Astrocyte of the cerebellum (primary cell): ENCODE measurements around the gene ZCCHC3.
"Not testable (repeated sequence)": the region's sequence is repeated elsewhere in the genome, so short reads cannot be mapped to it uniquely, and the experiment has no call there.

ENCODE experiments used
- DNase-seq: peaks from one replicate; pipeline ENCODE4 v3.0.0-alpha.2; 2011; ENCODE audit warnings: low read depth
- H3K4me3 ChIP-seq: 2 replicates; pipeline ENCODE4 v1.5.1; 2011; ENCODE audit warnings: mild to moderate bottlenecking, low read depth, low read length, moderate library complexity
- in situ Hi-C: cut with HindIII; loops from 2 replicates; pipeline ENCODE4 v1.10.0; 2017; ENCODE audit warnings: low sequenced_read_pairs
- TF ChIP-seq, protein P1 (sequence below): IDR thresholded peaks from 2 replicates; pipeline ENCODE4 v1.5.1; 2012; ENCODE audit warnings: low read length, low read depth, moderate library complexity, mild to moderate bottlenecking; ENCODE audit errors: missing control alignments

ZCCHC3 gene, protein sequence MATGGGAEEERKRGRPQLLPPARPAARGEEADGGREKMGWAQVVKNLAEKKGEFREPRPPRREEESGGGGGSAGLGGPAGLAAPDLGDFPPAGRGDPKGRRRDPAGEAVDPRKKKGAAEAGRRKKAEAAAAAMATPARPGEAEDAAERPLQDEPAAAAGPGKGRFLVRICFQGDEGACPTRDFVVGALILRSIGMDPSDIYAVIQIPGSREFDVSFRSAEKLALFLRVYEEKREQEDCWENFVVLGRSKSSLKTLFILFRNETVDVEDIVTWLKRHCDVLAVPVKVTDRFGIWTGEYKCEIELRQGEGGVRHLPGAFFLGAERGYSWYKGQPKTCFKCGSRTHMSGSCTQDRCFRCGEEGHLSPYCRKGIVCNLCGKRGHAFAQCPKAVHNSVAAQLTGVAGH

DNA sequence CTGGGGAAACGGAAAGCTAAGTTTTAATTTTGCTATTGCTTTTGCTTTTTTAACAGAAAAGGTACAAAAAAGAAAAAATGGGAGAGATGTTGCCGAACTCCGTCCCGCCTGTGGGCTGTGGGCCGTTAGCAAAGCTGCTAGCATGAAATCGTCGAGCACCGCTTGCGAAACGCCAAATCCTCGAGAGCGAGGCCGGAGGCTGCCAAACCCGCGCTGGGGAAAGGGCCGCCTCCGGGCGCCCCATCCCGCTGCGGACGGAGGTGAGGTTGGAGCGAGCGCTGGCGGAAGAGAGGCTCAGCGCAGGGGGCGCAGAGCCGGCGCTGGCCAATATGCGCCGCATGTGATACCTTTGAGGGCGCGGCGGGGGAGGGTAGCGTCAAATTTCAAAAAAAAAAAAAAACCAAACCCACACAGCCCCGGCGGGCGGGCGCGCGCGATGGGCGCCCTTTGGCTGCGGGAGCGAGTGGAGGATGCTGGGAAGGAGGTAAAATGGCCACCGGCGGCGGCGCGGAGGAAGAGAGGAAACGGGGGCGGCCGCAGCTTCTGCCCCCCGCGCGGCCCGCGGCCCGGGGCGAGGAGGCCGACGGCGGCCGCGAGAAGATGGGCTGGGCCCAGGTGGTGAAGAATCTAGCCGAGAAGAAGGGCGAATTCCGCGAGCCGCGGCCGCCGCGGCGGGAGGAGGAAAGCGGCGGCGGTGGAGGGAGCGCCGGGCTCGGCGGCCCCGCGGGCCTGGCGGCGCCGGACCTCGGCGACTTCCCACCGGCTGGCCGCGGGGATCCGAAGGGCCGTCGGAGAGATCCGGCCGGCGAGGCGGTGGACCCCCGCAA, at the start of gene ZCCHC3:
Gene ZCCHC3, plus strand, starts transcription at position 473 of the 827 bp plus-strand sequence. Its CDS starts 17 bp downstream, at position 490.
- DNase-seq: peak; percentile 89
- TF ChIP-seq, protein P1, sequence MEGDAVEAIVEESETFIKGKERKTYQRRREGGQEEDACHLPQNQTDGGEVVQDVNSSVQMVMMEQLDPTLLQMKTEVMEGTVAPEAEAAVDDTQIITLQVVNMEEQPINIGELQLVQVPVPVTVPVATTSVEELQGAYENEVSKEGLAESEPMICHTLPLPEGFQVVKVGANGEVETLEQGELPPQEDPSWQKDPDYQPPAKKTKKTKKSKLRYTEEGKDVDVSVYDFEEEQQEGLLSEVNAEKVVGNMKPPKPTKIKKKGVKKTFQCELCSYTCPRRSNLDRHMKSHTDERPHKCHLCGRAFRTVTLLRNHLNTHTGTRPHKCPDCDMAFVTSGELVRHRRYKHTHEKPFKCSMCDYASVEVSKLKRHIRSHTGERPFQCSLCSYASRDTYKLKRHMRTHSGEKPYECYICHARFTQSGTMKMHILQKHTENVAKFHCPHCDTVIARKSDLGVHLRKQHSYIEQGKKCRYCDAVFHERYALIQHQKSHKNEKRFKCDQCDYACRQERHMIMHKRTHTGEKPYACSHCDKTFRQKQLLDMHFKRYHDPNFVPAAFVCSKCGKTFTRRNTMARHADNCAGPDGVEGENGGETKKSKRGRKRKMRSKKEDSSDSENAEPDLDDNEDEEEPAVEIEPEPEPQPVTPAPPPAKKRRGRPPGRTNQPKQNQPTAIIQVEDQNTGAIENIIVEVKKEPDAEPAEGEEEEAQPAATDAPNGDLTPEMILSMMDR: peak; percentile 11
- in situ Hi-C loops: no loop called here
- peak within 1 kb of the TSS; percentile 96 for H3K4me3 ChIP-seq

DNA sequence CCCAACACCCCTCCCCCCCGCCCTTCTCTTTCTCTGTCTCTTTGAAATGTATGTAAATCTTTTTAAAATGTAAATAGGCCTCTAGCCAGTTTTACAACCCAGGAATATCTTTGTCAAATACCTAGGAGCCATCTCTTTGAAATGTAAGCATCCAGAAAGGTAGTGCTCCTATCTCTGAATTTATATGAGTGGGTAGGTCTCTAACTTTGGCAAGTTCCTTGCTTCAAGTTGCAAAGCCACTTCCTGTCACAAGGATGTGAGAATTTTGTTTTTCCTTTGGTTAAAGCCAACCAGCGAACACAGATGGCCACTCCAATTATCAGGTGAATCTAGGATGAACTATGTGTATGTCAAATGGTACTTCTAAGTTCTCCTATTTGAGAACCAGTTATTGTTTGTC, 46.0 kb upstream of the ZCCHC3 start:
- no peak for DNase-seq
- TF ChIP-seq, protein P1: no peak
- no peak overlapping the region for H3K4me3 ChIP-seq
- in situ Hi-C loops: no loop called here

DNA sequence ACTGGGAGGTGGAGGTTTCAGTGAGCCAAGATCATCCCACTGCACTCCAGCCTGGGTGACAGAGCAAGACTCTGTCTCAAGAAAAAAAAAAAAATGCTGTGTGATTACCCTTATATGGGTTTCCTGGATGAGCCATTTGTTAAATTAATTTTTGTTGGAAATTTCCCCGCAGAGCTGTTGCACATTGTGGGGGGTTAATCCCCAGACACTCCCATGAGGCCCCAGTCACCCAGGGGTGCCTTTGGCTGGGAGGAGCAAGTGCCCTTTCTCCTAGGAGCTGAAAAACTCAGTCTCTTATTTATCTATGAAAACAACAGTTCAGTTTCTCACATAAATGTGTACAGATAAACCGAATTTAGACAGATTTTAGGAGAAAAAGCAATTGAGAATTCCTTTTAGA, 44.6 kb upstream of the ZCCHC3 start:
- TF ChIP-seq, protein P1: no peak
- no peak for DNase-seq
- H3K4me3 ChIP-seq: no peak overlapping the region
- in situ Hi-C loops: no loop called here

DNA sequence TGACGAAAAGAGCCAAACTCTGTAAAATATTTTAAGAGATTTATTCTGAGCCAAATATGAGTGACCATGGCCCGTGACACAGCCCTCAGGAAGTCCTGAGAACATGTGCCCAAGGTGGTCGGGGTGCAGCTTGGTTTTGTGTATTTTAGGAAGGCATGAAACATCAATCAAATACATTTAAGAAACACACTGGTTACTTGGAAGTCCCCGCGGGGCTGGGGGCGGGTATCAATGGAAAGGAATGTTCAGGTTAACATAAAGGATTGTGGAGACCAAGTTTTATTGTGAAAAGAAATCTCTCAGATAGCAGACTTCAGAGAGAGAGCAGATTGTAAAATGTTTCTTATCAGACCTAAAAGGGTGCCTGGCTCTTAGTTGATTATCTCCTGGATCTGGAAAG, 43.9 kb upstream of the ZCCHC3 start:
- H3K4me3 ChIP-seq, in situ Hi-C loops, DNase-seq: not testable (repeated sequence)

DNA sequence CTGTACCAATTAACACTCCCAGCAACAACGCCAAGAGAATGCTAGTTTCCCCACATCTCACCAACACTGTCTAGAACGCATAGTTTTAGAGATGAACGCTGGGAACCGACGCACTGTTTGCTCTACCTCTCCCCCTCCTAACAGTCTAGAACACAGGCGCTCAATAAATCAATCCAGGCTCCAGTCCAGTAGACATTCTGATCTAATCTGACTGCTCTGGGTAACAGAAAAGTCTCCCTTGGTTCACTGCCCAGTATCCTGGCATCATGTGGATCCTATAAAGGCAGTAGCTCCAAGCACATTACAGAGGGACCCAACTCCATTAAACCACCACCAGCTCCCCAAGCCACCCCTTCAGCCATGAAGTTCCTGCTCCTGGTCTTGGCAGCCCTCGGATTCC, 40.0 kb upstream of the ZCCHC3 start, which contains the start of gene DEFB132:
Gene DEFB132, plus strand, starts transcription at position 306 of the 400 bp plus-strand sequence. Its CDS starts 55 bp downstream, at position 361.
- no peak within 1 kb of the TSS for H3K4me3 ChIP-seq
- no peak for DNase-seq
- in situ Hi-C loops: no loop called here
- TF ChIP-seq, protein P1: no peak

DNA sequence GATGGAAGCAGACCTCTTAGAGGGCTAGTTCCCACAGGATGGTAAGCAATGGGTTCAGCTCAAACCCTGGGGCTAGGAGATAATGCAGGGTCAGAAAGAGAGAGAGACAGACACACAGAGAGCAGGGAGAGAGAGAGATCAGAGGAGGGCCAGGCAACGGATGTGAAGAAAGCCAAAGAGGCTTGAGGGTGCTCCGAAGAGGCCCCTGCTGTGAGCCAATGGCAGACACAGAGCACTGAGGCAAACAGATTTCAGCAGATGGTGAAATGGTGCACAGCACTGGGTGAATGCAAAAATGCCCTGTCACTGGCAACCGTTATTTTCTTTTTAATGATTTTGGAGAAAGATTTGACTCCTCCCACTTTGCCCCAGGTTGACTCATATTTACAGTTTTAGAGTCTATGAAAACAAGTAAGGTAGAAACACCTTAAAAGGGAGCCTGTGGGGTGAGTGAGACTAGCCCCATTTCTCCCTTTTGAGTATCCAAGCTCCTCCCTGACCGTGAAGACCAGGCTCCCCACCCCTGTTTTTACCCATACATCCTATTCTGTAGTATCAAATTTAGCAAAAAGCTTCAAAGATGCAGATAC, 39.0 kb upstream of the ZCCHC3 start:
- in situ Hi-C loops: no loop called here
- TF ChIP-seq, protein P1: no peak
- DNase-seq: no peak
- H3K4me3 ChIP-seq: no peak overlapping the region
